ENCODE results near the gene FBXL14. TPM values are rescaled to one million over a fixed set of nuclear protein-coding genes. Genes with fewer than 3 reads are reported as not detected.
A peak's percentile ranks its signal among the peaks of the same experiment; 100 is the strongest.

FBXL14 gene
- total and polyA plus RNA-seq, 9 donors = 1.3 to 16.2 (median 10.8) TPM

GRCh38 chr12:1595026-1595561, 713 bp upstream of the FBXL14 start:
- intact Hi-C loops (cut with DNase I) = loop anchor here in 1 of 4 donors (10.0 kb wide), 2 partner anchors 840 to 1020 kb away; partner anchors contain the start of gene WNK1
- 10 to 11% (median 11%) methylated on average over 19 of the region's 19 CpGs for WGBS, 3 donors

GRCh38 chr12:1594006-1594260, 448 bp downstream of the FBXL14 start:
- 0 to 1% methylated on average over 11 to 29 of the region's 34 CpGs; no CpG with 5 or more reads in 1 of the 3 donors for WGBS, 3 donors
- peak overlapping the region; percentile 37 to 86 for H3K27ac ChIP-seq
- DNase-seq = peak in 2 of 5 donors; percentile 56 to 73
- H3K4me1 ChIP-seq (ENCODE audit: insufficient read depth) = peaks cover 18% of the 10 kb centered on the region
- H3K4me3 ChIP-seq = peak overlapping the region; percentile 68
- no peaks in the 10 kb centered on the region for H3K36me3 ChIP-seq
- intact Hi-C loops (cut with DNase I) = loop anchor here in 1 of 4 donors (10.0 kb wide), 2 partner anchors 839 to 1019 kb away; partner anchors contain the start of gene WNK1
- H3K27me3 ChIP-seq = no peaks in the 10 kb centered on the region
- TF ChIP-seq EP300 (IDR thresholded peaks at IDR 0.05) = no peak
- TF ChIP-seq POLR2A (IDR thresholded peaks at IDR 0.05) = peak; percentile 27
- no peak for TF ChIP-seq CTCF (IDR thresholded peaks at IDR 0.05)
- no peaks in the 10 kb centered on the region for H3K9me3 ChIP-seq

More at GRCh38 chr12:1595026-1595561, 713 bp upstream of the FBXL14 start:
- TF ChIP-seq EP300 (IDR thresholded peaks at IDR 0.05) = no peak
- TF ChIP-seq POLR2A (IDR thresholded peaks at IDR 0.05) = no peak
- no peak for TF ChIP-seq CTCF (IDR thresholded peaks at IDR 0.05)
- no peak for DNase-seq
- peak overlapping the region; percentile 86 to 87 for H3K27ac ChIP-seq
- H3K4me3 ChIP-seq = peak overlapping the region; percentile 68
- no peaks in the 10 kb centered on the region for H3K9me3 ChIP-seq
- H3K36me3 ChIP-seq = no peaks in the 10 kb centered on the region
- peaks cover 18% of the 10 kb centered on the region for H3K4me1 ChIP-seq (ENCODE audit: insufficient read depth)
- H3K27me3 ChIP-seq = no peaks in the 10 kb centered on the region

GRCh38 chr12:1593174-1594005, 991 bp downstream of the FBXL14 start:
- H3K27me3 ChIP-seq = no peaks in the 10 kb centered on the region
- peaks cover 18% of the 10 kb centered on the region for H3K4me1 ChIP-seq (ENCODE audit: insufficient read depth)
- TF ChIP-seq EP300 (IDR thresholded peaks at IDR 0.05) (no peak), POLR2A (IDR thresholded peaks at IDR 0.05) (no peak), CTCF (IDR thresholded peaks at IDR 0.05) (no peak)
- WGBS, 3 donors = 11 to 26% (median 13%) methylated on average over 34 to 56 of the region's 56 CpGs
- peak in 3 of 5 donors; percentile 34 to 66 (median 65) for DNase-seq
- peak overlapping the region; percentile 37 to 86 for H3K27ac ChIP-seq
- peak overlapping the region; percentile 68 for H3K4me3 ChIP-seq
- H3K9me3 ChIP-seq = no peaks in the 10 kb centered on the region
- intact Hi-C loops (cut with DNase I) = loop anchor here in 1 of 4 donors (10.0 kb wide), 2 partner anchors 839 to 1019 kb away; partner anchors contain the start of gene WNK1
- H3K36me3 ChIP-seq = no peaks in the 10 kb centered on the region

- peak overlapping the region in 1 of 2 donors; percentile 86 for H3K27ac ChIP-seq
- no peaks in the 10 kb centered on the region for H3K36me3 ChIP-seq
- TF ChIP-seq CTCF (IDR thresholded peaks at IDR 0.05) = no peak
- peaks cover 18% of the 10 kb centered on the region for H3K4me1 ChIP-seq (ENCODE audit: insufficient read depth)
- DNase-seq = peak in 1 of 5 donors; percentile 46
- no peaks in the 10 kb centered on the region for H3K9me3 ChIP-seq
- no peaks in the 10 kb centered on the region for H3K27me3 ChIP-seq
- H3K4me3 ChIP-seq = peak overlapping the region; percentile 68
- 34 to 39% (median 39%) methylated on average over 27 of the region's 27 CpGs for WGBS, 3 donors
- intact Hi-C loops (cut with DNase I) = loop anchor here in 1 of 4 donors (10.0 kb wide), 2 partner anchors 838 to 1018 kb away; partner anchors contain the start of gene WNK1
Observed at GRCh38 chr12:1592444-1593173, 1.8 kb downstream of the FBXL14 start.

Data from ovary (tissue), 9 donors.